Spleen (tissue), 7 donors: Measurements from ENCODE around the gene TRAF4.

Experiments used
- POLR2A ChIP-seq, 3 donors: fragments of 450-650 bp; IDR thresholded peaks; one replicate each; pipeline ENCODE4 v1.5.1; 2017; ENCODE audit warnings: antibody characterized with exemption in 3 of 3, mild to moderate bottlenecking in 1 of 3
- TF ChIP-seq, protein P1 (sequence below), 11 experiments: fragments of 200-600 bp in 7 of 11; fragments of 450-650 bp in 4 of 11; sonication (generic) in 4 of 11; IDR thresholded peaks in 8 of 11; conservative IDR thresholded peaks in 3 of 11; 1 replicate in 7 of 11; 2 replicates in 4 of 11; pipeline versions ENCODE4 v1.4.0 to v1.8.0; 2016 to 2021; ENCODE audit warnings: antibody characterized with exemption in 11 of 11, inconsistent platforms in 4 of 11, mild to moderate bottlenecking in 1 of 11
- donor health status: DM: no; HTN: no; CAD: no; lungs with moderate emphysema.
- donor health status: DM: no; HTN: no; CAD: no.
- donor health status: DM: no; HTN: no; CAD: no.

DNA sequence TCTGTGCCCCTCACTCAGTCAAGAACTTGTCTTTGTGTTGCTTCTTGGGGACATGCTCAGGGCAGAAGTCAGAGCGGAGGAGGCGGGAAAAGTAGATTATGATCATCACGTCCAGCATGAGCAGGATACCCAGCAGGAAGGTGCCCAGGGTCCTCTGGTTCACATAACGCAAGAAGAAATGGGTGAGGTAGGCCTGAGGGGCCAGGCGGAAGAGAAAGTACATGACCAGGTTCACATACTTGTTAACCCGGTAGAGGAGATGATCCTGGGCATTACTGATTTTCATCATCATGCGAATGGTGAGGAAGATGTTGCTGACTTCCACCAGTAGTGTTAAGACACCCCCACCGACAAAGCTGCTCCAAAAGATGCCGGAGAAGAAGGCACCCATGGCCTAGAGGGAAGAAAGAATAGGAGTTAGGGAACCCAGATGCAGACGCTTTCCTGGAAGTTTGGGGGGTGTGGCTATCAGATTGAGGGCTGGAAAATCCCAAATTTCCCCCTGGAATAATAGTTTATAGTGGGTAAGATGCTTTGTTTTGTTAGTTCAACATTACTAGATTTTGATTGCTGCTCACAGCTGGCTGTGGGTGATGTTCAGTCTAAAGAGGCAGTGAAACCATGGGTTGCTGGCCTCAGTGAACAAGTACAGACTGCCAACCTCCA lies 19.2 kb upstream of the TRAF4 start:
- TF ChIP-seq, protein P1, sequence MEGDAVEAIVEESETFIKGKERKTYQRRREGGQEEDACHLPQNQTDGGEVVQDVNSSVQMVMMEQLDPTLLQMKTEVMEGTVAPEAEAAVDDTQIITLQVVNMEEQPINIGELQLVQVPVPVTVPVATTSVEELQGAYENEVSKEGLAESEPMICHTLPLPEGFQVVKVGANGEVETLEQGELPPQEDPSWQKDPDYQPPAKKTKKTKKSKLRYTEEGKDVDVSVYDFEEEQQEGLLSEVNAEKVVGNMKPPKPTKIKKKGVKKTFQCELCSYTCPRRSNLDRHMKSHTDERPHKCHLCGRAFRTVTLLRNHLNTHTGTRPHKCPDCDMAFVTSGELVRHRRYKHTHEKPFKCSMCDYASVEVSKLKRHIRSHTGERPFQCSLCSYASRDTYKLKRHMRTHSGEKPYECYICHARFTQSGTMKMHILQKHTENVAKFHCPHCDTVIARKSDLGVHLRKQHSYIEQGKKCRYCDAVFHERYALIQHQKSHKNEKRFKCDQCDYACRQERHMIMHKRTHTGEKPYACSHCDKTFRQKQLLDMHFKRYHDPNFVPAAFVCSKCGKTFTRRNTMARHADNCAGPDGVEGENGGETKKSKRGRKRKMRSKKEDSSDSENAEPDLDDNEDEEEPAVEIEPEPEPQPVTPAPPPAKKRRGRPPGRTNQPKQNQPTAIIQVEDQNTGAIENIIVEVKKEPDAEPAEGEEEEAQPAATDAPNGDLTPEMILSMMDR (IDR thresholded peaks at IDR 0.05 in 8 of 11, conservative IDR thresholded peaks at IDR 0.05 in 3 of 11): no peak
- TF ChIP-seq POLR2A (IDR thresholded peaks at IDR 0.05): no peak
